ENCODE data around the gene DLEC1. TPM values are rescaled to one million over a fixed set of nuclear protein-coding genes. Genes with fewer than 3 reads are reported as not detected.
A peak's percentile ranks its signal among the peaks of the same experiment; 100 is the strongest.

The DLEC1 gene
- total and polyA plus RNA-seq, 7 experiments from 2014 or later = 0.41 to 9.4 (median 5.6) TPM

- peaks cover 0 to 14% (median 0%) of the 10 kb centered on the region in 5 donors for H3K27me3 Mint-ChIP-seq
- no peaks in the 10 kb centered on the region for H3K36me3 Mint-ChIP-seq
- Histone ChIP-seq H3K9me3 (ENCODE audit: control insufficient read depth in 2 of 3, low read length in 3 of 3) (no peaks in the 10 kb centered on the region), H3K4me1 (ENCODE audit: control insufficient read depth in 2 of 2, insufficient read depth in 2 of 2, low read length in 2 of 2) (no peaks in the 10 kb centered on the region), H3K4me3 (ENCODE audit: low read length) (no peak overlapping the region), H3K27me3 (ENCODE audit: control insufficient read depth in 2 of 2, insufficient read depth in 2 of 2, low read length in 2 of 2) (no peaks in the 10 kb centered on the region), H3K27ac (ENCODE audit: low read depth, low read length) (no peak overlapping the region), H3K36me3 (ENCODE audit: control insufficient read depth in 2 of 3, insufficient read depth in 3 of 3, low read length in 3 of 3) (no peaks in the 10 kb centered on the region)
- no peak overlapping the region for H3K27ac Mint-ChIP-seq
- ChIA-PET CTCF (interaction anchor here (0.7 kb wide), 1 partner anchor 20 kb away, joined by 4 read pairs; no protein-coding TSS in a partner anchor), POLR2A (no interaction called here)
- H3K4me1 Mint-ChIP-seq = no peaks in the 10 kb centered on the region
- no peak overlapping the region for H3K4me3 Mint-ChIP-seq
- intact Hi-C loops (cut with micrococcal nuclease) = no loop called here
- DNase-seq (no peak), ATAC-seq (no peak)
- peaks cover 0 to 2% (median 0%) of the 10 kb centered on the region in 11 donors for H3K9me3 Mint-ChIP-seq
These were observed 56.9 kb downstream of the DLEC1 start for GRCh38 chr3:38095669-38096483.

GRCh38 chr3:38097446-38098375, 58.7 kb downstream of the DLEC1 start:
- no peaks in the 10 kb centered on the region for H3K36me3 ChIP-seq (ENCODE audit: control insufficient read depth in 2 of 3, insufficient read depth in 3 of 3, low read length in 3 of 3)
- no peaks in the 10 kb centered on the region for H3K9me3 ChIP-seq (ENCODE audit: control insufficient read depth in 2 of 3, low read length in 3 of 3)
- POLR2A ChIA-PET = no interaction called here
- Mint-ChIP-seq H3K36me3 (no peaks in the 10 kb centered on the region), H3K27ac (no peak overlapping the region), H3K4me3 (no peak overlapping the region), H3K4me1 (no peaks in the 10 kb centered on the region), H3K27me3 (peaks cover 0 to 2% (median 0%) of the 10 kb centered on the region in 5 donors), H3K9me3 (peaks cover 0 to 2% (median 0%) of the 10 kb centered on the region in 11 donors)
- no peaks in the 10 kb centered on the region for H3K4me1 ChIP-seq (ENCODE audit: control insufficient read depth in 2 of 2, insufficient read depth in 2 of 2, low read length in 2 of 2)
- no peak overlapping the region for H3K27ac ChIP-seq (ENCODE audit: low read depth, low read length)
- intact Hi-C loops (cut with micrococcal nuclease) = no loop called here
- DNase-seq (no peak), ATAC-seq (no peak)
- CTCF ChIA-PET = no interaction called here
- H3K27me3 ChIP-seq (ENCODE audit: control insufficient read depth in 2 of 2, insufficient read depth in 2 of 2, low read length in 2 of 2) = no peaks in the 10 kb centered on the region
- no peak overlapping the region for H3K4me3 ChIP-seq (ENCODE audit: low read length)

GRCh38 chr3:38098376-38098723, 59.3 kb downstream of the DLEC1 start:
- Mint-ChIP-seq H3K4me1 (no peaks in the 10 kb centered on the region), H3K36me3 (no peaks in the 10 kb centered on the region), H3K4me3 (no peak overlapping the region), H3K9me3 (peaks cover 0 to 2% (median 0%) of the 10 kb centered on the region in 11 donors), H3K27ac (no peak overlapping the region), H3K27me3 (peaks cover 0 to 7% (median 0%) of the 10 kb centered on the region in 5 donors)
- Histone ChIP-seq H3K9me3 (ENCODE audit: control insufficient read depth in 2 of 3, low read length in 3 of 3) (no peaks in the 10 kb centered on the region), H3K27ac (ENCODE audit: low read depth, low read length) (no peak overlapping the region), H3K36me3 (ENCODE audit: control insufficient read depth in 2 of 3, insufficient read depth in 3 of 3, low read length in 3 of 3) (no peaks in the 10 kb centered on the region), H3K4me1 (ENCODE audit: control insufficient read depth in 2 of 2, insufficient read depth in 2 of 2, low read length in 2 of 2) (no peaks in the 10 kb centered on the region), H3K4me3 (ENCODE audit: low read length) (no peak overlapping the region), H3K27me3 (ENCODE audit: control insufficient read depth in 2 of 2, insufficient read depth in 2 of 2, low read length in 2 of 2) (no peaks in the 10 kb centered on the region)
- ChIA-PET POLR2A (no interaction called here), CTCF (no interaction called here)
- ATAC-seq (no peak), DNase-seq (no peak)
- intact Hi-C loops (cut with micrococcal nuclease) = no loop called here

GRCh38 chr3:38099518-38099917, 60.5 kb downstream of the DLEC1 start:
- Mint-ChIP-seq H3K9me3 (peaks cover 0 to 2% (median 0%) of the 10 kb centered on the region in 11 donors), H3K36me3 (peaks cover 0 to 4% (median 0%) of the 10 kb centered on the region in 5 donors), H3K27ac (no peak overlapping the region), H3K4me3 (no peak overlapping the region), H3K4me1 (no peaks in the 10 kb centered on the region), H3K27me3 (peaks cover 0 to 10% (median 0%) of the 10 kb centered on the region in 5 donors)
- no peak overlapping the region for H3K27ac ChIP-seq (ENCODE audit: low read depth, low read length)
- no peaks in the 10 kb centered on the region for H3K4me1 ChIP-seq (ENCODE audit: control insufficient read depth in 2 of 2, insufficient read depth in 2 of 2, low read length in 2 of 2)
- H3K36me3 ChIP-seq (ENCODE audit: control insufficient read depth in 2 of 3, insufficient read depth in 3 of 3, low read length in 3 of 3) = no peaks in the 10 kb centered on the region
- ATAC-seq = no peak
- ChIA-PET POLR2A (no interaction called here), CTCF (no interaction called here)
- no peak overlapping the region for H3K4me3 ChIP-seq (ENCODE audit: low read length)
- H3K9me3 ChIP-seq (ENCODE audit: control insufficient read depth in 2 of 3, low read length in 3 of 3) = no peaks in the 10 kb centered on the region
- no peaks in the 10 kb centered on the region for H3K27me3 ChIP-seq (ENCODE audit: control insufficient read depth in 2 of 2, insufficient read depth in 2 of 2, low read length in 2 of 2)
- no peak for DNase-seq
- intact Hi-C loops (cut with micrococcal nuclease) = no loop called here

- Histone ChIP-seq H3K27me3 (ENCODE audit: control insufficient read depth in 2 of 2, insufficient read depth in 2 of 2, low read length in 2 of 2) (no peaks in the 10 kb centered on the region), H3K4me1 (ENCODE audit: control insufficient read depth in 2 of 2, insufficient read depth in 2 of 2, low read length in 2 of 2) (no peaks in the 10 kb centered on the region), H3K36me3 (ENCODE audit: control insufficient read depth in 2 of 3, insufficient read depth in 3 of 3, low read length in 3 of 3) (no peaks in the 10 kb centered on the region), H3K9me3 (ENCODE audit: control insufficient read depth in 2 of 3, low read length in 3 of 3) (no peaks in the 10 kb centered on the region), H3K4me3 (ENCODE audit: low read length) (no peak overlapping the region), H3K27ac (ENCODE audit: low read depth, low read length) (no peak overlapping the region)
- intact Hi-C loops (cut with micrococcal nuclease) = no loop called here
- H3K4me3 Mint-ChIP-seq = no peak overlapping the region
- H3K36me3 Mint-ChIP-seq = peaks cover 0 to 9% (median 5%) of the 10 kb centered on the region in 5 donors
- H3K9me3 Mint-ChIP-seq = peaks cover 0 to 11% (median 2%) of the 10 kb centered on the region in 11 donors
- ChIA-PET POLR2A (no interaction called here), CTCF (no interaction called here)
- peaks cover 0 to 17% (median 0%) of the 10 kb centered on the region in 5 donors for H3K27me3 Mint-ChIP-seq
- DNase-seq (no peak), ATAC-seq (no peak)
- no peaks in the 10 kb centered on the region for H3K4me1 Mint-ChIP-seq
- no peak overlapping the region for H3K27ac Mint-ChIP-seq
These were observed 61.5 kb downstream of the DLEC1 start for GRCh38 chr3:38100498-38100897.

- no peaks in the 10 kb centered on the region for H3K4me1 Mint-ChIP-seq
- ChIA-PET CTCF (no interaction called here), POLR2A (interaction anchor here (1.4 kb wide), 1 partner anchor 62 kb away, joined by 3 read pairs; the partner anchor contains the start of gene DLEC1)
- DNase-seq (no peak), ATAC-seq (no peak)
- H3K27ac Mint-ChIP-seq = peak overlapping the region in 1 of 9 donors; percentile 48
- intact Hi-C loops (cut with micrococcal nuclease) = no loop called here
- Histone ChIP-seq H3K27ac (ENCODE audit: low read depth, low read length) (no peak overlapping the region), H3K36me3 (ENCODE audit: control insufficient read depth in 2 of 3, insufficient read depth in 3 of 3, low read length in 3 of 3) (no peaks in the 10 kb centered on the region), H3K9me3 (ENCODE audit: control insufficient read depth in 2 of 3, low read length in 3 of 3) (no peaks in the 10 kb centered on the region), H3K4me3 (ENCODE audit: low read length) (no peak overlapping the region), H3K4me1 (ENCODE audit: control insufficient read depth in 2 of 2, insufficient read depth in 2 of 2, low read length in 2 of 2) (no peaks in the 10 kb centered on the region), H3K27me3 (ENCODE audit: control insufficient read depth in 2 of 2, insufficient read depth in 2 of 2, low read length in 2 of 2) (no peaks in the 10 kb centered on the region)
- no peak overlapping the region for H3K4me3 Mint-ChIP-seq
- H3K9me3 Mint-ChIP-seq = peaks cover 0 to 16% (median 6%) of the 10 kb centered on the region in 11 donors
- H3K36me3 Mint-ChIP-seq = peaks cover 0 to 12% (median 8%) of the 10 kb centered on the region in 5 donors
- H3K27me3 Mint-ChIP-seq = peaks cover 0 to 20% (median 0%) of the 10 kb centered on the region in 5 donors
These were observed 62.9 kb downstream of the DLEC1 start for GRCh38 chr3:38101811-38102443.

Data from naive thymus-derived CD4-positive, alpha-beta T cell (primary cell).